Measurements from ENCODE around the gene STK17A.

GRCh38 chr7:43604251-43604650 is 21.3 kb downstream of the STK17A start:
- TF ChIP-seq, protein P1, sequence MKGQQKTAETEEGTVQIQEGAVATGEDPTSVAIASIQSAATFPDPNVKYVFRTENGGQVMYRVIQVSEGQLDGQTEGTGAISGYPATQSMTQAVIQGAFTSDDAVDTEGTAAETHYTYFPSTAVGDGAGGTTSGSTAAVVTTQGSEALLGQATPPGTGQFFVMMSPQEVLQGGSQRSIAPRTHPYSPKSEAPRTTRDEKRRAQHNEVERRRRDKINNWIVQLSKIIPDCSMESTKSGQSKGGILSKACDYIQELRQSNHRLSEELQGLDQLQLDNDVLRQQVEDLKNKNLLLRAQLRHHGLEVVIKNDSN (IDR thresholded peaks at IDR 0.05; ENCODE audit: borderline replicate concordance, low read depth) = no peak
- no peak for TF ChIP-seq RCOR1 (IDR thresholded peaks at IDR 0.05; ENCODE audit: low read length)
- TF ChIP-seq CTCF (IDR thresholded peaks at IDR 0.05) = no peak
- TF ChIP-seq EZH2phosphoT487 (IDR thresholded peaks at IDR 0.05; ENCODE audit: borderline replicate concordance, low read depth) = no peak
- no peak for TF ChIP-seq SIN3A (IDR thresholded peaks at IDR 0.05; ENCODE audit: borderline replicate concordance, low read depth, low read length)
